ENCODE measurements around the gene NR2F1.
A peak's percentile ranks its signal among the peaks of the same experiment; 100 is the strongest.

NR2F1 gene

DNA sequence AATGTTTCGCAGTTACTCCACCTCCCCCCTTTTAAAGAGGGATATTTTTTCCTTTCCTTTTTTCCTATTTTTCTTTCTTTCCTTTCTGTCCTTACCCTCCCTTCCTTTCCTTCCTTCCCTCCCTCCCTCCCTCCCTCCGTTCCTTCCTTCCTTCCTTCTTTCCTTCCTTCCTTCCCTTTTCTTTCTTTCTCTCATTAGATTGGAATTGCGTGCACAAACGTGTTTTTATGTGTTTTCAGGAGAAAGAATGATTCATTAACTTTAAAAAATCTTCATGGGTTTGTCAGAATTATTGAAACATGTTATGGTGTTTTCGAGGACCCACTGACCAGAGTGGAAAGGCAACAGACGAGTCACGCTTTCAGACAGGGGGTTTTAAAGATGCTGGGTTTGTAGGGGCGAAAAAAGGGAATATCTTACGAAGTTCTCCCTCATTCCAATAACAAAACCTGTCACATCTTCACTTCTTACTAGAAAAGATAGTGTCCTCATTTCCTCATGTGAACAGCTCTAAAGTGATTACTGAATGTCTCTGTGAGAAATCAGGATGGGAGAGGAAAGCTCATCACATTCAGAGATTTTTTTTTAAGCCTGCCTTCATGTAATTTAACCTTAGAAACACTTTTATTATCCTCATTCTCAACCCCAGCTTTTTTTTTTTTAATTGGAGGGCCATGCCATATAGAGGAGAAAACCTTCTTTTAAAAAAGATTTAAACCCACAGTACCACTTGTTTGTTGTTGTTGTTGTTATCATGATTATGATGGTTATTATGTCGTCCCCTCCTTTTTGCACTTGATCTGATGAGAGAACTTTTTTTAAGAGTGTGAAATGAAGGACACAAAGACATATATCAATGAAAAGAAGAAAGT lies 21.9 kb downstream of the NR2F1 start:
- DNase-seq = no peak

DNA sequence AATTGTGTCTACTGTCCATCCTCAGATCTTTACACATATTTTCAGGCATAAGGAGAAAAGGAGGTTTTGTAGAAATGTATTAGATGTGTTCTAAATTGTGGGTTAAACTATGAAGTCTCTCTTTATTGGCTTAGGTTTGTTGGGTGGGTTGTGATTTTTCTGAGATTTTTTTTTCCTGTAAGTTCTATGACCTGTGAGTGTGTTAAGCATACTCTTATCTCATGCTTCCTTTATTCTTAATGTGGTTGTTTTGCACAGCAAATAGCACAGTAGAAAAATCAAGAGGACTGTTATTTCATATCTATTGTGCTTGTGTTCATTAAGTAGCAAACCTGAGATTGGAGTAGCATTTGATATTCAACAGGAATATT lies 23.3 kb downstream of the NR2F1 start:
- DNase-seq = no peak

GRCh38 chr5:93607367-93608258 lies 24.6 kb downstream of the NR2F1 start:
- no peak for DNase-seq

GRCh38 chr5:93608855-93609254 lies 25.8 kb downstream of the NR2F1 start:
- DNase-seq = no peak

DNA sequence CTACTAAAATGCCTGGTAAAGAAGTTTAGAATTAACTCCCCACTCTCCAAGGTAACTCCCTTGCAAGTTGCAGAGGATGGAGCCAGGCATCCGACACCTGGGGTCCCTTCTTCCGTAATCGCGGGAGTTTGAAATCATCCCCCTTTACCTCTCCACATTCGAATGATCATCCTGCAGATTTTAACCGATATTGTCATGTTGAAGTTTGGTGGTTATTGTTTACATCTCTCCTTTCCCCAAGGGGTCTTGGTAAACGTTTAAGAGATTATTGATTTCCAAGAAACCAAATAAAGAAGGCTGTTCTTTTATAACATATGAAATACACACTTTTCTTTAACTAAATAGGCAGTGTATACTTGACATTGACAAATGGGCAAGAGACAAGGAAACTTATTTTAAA lies 26.7 kb downstream of the NR2F1 start:
- DNase-seq = no peak

- no peak for DNase-seq
Observed at GRCh38 chr5:93610581-93611272, 27.7 kb downstream of the NR2F1 start.

- DNase-seq = no peak
Observed at GRCh38 chr5:93611273-93611975, 28.4 kb downstream of the NR2F1 start.

DNA sequence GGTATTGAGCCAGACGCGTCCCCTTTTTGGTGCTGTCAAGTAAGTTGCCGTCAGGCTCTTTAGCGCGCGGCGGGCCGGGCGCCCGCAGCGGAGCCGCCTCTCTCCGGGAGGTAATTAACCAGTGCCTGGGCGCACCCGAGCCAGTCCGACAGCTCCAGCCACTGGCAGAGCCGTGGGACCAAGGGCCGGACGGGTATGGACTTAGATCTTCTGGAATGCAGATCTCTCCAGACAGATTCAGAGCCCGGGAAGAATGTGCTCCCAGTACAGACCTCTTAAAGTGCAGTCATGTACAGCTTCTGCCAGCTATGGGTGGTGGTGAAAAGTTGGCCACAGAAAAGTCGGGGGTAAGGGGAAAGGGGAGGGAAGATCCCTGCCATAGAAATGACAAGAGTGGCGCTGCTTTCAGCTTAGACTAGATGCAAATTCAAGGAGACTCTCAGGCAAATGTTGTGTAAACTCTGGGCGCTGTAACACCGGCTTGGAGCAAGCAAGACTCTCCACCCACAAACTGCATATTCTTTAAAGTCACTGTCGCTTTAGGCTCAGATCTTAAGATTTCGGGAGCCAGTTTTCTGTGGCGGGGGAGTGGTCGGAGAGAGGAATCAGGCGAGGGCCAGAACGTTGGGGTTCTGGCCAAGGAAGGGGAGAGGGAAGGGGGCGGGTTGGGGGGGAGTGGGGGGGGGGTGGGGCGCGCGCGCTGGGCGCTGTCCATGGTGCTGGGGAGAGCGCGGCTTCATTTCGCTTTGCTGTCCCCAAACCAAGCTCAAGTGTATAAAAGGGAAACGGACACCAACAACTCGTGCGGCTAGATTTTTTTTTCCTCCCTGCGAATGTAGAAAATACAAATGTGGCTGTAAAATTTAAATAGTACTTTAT lies 29.2 kb downstream of the NR2F1 start:
- DNase-seq = no peak

GRCh38 chr5:93612855-93613243 lies 29.8 kb downstream of the NR2F1 start:
- no peak for DNase-seq

GRCh38 chr5:93616538-93617174 lies 33.6 kb downstream of the NR2F1 start:
- DNase-seq = no peak

GRCh38 chr5:93620487-93621326 lies 37.7 kb downstream of the NR2F1 start:
- DNase-seq = peak; percentile 50

- DNase-seq = peak; percentile 86
Observed at GRCh38 chr5:93621327-93621798, 38.3 kb downstream of the NR2F1 start.

- DNase-seq = peak; percentile 68
Observed at GRCh38 chr5:93622240-93622885, 39.3 kb downstream of the NR2F1 start.

DNA sequence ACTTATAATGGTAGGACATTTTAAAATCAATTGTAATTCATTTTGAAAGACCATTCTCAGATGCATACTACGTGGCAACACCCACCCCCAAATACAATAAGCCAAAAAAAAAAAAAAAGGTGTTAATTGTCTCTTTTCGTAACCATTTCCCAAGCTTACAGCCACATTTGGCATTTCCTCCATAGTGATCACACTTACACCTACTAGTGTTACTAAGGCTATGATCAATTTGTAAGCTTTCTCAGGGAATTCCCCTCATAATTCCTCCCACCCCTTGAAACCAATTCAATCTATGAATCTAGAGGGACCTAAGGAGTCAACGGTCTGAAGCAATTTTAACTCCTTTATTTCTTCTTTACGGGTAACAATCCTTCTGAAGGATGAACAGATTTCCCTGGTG lies 40.1 kb downstream of the NR2F1 start:
- no peak for DNase-seq

DNA sequence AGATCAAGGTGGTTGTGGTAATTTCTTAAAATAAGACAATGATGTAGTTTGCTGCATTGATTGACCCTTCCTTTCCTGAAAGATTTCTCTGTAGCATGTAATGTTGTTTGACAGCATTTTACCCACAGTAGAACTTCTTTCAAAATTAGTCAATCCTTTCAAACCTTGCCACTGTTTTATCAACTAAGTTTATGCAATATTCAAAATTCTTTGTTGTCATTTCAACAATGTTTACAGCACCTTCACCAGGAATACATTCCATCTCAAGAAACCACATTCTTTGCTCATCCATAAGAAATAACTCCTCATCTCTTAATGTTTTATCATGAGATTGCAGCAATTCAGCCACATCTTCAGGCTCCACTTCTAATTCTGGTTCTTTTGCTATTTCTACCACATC lies 43.8 kb downstream of the NR2F1 start:
- no peak for DNase-seq

DNA sequence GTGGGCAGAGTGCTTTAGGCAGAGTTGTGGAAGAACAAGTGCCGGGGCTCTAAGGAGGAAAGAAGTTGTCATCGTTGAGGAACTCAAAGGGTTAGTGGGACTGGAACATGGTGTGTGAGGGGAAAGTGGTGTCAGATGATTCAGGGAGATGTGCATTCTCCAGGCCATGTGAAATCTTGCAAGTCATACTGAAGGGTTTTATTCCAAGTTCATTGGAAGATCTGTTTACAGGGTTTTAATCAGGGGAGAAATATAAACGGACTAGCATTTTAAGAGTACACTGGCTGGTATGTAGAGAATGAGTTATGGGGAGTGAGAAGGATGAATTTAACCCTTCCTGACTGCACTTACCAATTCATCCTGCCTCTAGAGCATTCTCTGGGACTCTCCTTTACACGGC lies 49.3 kb downstream of the NR2F1 start:
- DNase-seq = no peak

- DNase-seq = no peak
Observed at GRCh38 chr5:93635991-93636390, 53.0 kb downstream of the NR2F1 start.

GRCh38 chr5:93636837-93637236 lies 53.8 kb downstream of the NR2F1 start:
- no peak for DNase-seq

DNA sequence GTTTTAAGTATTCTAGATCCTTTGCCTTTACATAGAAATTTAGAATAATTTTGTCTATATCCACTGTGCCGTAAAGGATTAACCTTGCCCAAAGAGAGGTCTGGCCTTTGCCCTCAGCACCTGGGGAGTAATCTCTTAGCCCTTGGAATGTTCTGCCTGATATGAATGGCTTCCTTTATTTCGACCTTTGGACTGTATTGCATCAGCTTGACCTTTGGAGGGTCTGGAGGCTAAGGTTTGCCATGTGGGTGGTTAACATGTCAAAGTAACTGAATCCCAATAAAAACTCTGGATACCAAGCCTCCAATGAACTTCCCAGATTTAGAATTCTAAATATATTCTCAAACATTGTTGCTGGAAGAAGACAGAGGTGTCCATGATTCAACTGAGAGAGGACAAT lies 54.7 kb downstream of the NR2F1 start:
- DNase-seq = no peak

DNA sequence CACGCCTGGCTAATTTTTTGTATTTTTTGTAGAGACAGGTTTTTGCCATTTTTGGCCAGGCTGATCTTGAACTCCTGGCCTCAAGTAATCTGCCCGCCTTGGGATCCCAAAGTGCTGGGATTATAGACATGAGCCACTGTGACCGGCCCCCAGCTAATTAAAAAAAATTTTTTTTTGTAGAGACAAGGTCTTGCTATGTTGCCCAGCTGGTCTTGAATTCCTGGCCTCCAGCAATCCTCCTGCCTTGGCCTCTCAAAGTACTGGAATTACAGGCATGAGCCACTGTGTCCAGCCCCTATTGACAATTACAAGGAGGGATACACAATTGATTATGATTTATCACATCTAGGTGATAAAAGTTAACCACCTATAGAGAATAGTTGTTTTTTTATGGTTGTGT lies 59.5 kb downstream of the NR2F1 start:
- no peak for DNase-seq
